HEK293T (cell line): ENCODE data around the gene PRPF40A.

Source experiments
- CTCF ChIA-PET: fragments of 350-600 bp; formaldehyde crosslinking; extraction: SDS; loops from one replicate; lab custom pipeline; 2021; ENCODE audit warnings: antibody characterized with exemption, inconsistent platforms; lab: Yijun Ruan, JAX
- POLR2A ChIA-PET: fragments of 350-600 bp; formaldehyde crosslinking; extraction: SDS; loops from one replicate; lab custom pipeline; 2020; ENCODE audit warnings: antibody characterized with exemption, inconsistent platforms; lab: Yijun Ruan, JAX
- DNase-seq: peaks from one replicate; pipeline ENCODE4 v3.0.0; 2012; ENCODE audit warnings: mixed read lengths; ENCODE audit errors: extremely low spot score
- ARNT ChIP-seq: fragments of 450-650 bp; IDR thresholded peaks from 2 replicates; pipeline ENCODE4 v1.6.1; 2017; ENCODE audit warnings: mild to moderate bottlenecking
- BHLHE40 ChIP-seq: fragments of 450-650 bp; IDR thresholded peaks from 2 replicates; pipeline ENCODE4 v1.6.1; 2016; ENCODE audit warnings: mild to moderate bottlenecking, moderate library complexity, borderline replicate concordance
- CTBP1 ChIP-seq: fragments of 450-650 bp; IDR thresholded peaks from 2 replicates; pipeline ENCODE4 v1.6.1; 2016; ENCODE audit warnings: borderline replicate concordance
- ELF4 ChIP-seq: fragments of 450-650 bp; IDR thresholded peaks from 2 replicates; pipeline ENCODE4 v1.6.1; 2017; ENCODE audit warnings: antibody characterized with exemption
- FOXA1 ChIP-seq: fragments of 450-650 bp; IDR thresholded peaks from 2 replicates; pipeline ENCODE4 v1.6.1; 2016; ENCODE audit warnings: mild to moderate bottlenecking
- FOXK2 ChIP-seq: fragments of 450-650 bp; IDR thresholded peaks from 2 replicates; pipeline ENCODE4 v1.6.1; 2016; ENCODE audit warnings: mild to moderate bottlenecking
- FOXM1 ChIP-seq: fragments of 450-650 bp; IDR thresholded peaks from 2 replicates; pipeline ENCODE4 v1.6.1; 2017; ENCODE audit warnings: mild to moderate bottlenecking, borderline replicate concordance
- HDGF ChIP-seq: fragments of 450-650 bp; IDR thresholded peaks from 2 replicates; pipeline ENCODE4 v1.6.1; 2017; ENCODE audit warnings: antibody characterized with exemption, borderline replicate concordance
- L3MBTL2 ChIP-seq: fragments of 450-650 bp; conservative IDR thresholded peaks from 2 replicates; pipeline ENCODE4 v1.6.1; 2016; ENCODE audit warnings: mild to moderate bottlenecking
- LEF1 ChIP-seq: fragments of 450-650 bp; IDR thresholded peaks from 2 replicates; pipeline ENCODE4 v1.6.1; 2017; ENCODE audit warnings: mild to moderate bottlenecking, borderline replicate concordance
- NFRKB ChIP-seq: fragments of 450-650 bp; IDR thresholded peaks from 2 replicates; pipeline ENCODE4 v1.6.1; 2016; ENCODE audit warnings: mild to moderate bottlenecking, moderate library complexity
- PKNOX1 ChIP-seq: fragments of 450-650 bp; IDR thresholded peaks from 2 replicates; pipeline ENCODE4 v1.6.1; 2016
- SP1 ChIP-seq: fragments of 450-650 bp; IDR thresholded peaks from 2 replicates; pipeline ENCODE4 v1.6.1; 2017
- SUZ12 ChIP-seq: fragments of 450-650 bp; IDR thresholded peaks from 2 replicates; pipeline ENCODE4 v1.6.1; 2016; ENCODE audit warnings: mild to moderate bottlenecking
- TARDBP ChIP-seq: fragments of 450-650 bp; IDR thresholded peaks from 2 replicates; pipeline ENCODE4 v1.6.1; 2016
- ZNF384 ChIP-seq: fragments of 450-650 bp; IDR thresholded peaks from 2 replicates; pipeline ENCODE4 v1.6.1; 2016

The PRPF40A gene

DNA sequence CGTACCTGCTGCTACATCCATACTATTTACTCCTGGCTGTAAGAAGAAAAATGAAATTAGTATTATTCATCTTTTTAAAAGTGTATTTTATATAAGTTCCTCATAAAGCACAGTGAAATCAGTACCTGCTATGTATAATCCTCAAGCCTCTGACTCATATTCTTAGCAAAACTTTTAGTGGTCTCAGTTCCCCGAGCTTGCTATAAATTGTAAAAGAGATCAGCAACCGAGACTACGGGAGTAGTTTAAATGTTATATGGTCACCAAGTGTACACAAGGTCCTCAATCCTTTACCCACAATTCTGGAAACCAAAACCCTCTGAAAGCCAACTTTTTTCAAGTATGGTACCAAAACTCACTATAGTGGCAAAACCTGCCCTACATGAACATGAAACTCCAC lies 24.2 kb downstream of the PRPF40A start:
- ChIA-PET CTCF (no interaction called here), POLR2A (no interaction called here)
- no peak for DNase-seq
- TF ChIP-seq L3MBTL2 (no peak), ARNT (no peak), FOXA1 (no peak), PKNOX1 (no peak), TARDBP (no peak), SUZ12 (no peak), CTBP1 (no peak), ELF4 (no peak), SP1 (no peak), LEF1 (no peak), FOXK2 (no peak), FOXM1 (no peak), NFRKB (no peak), BHLHE40 (no peak), HDGF (no peak)

GRCh38 chr2:152686321-152686720 lies 30.9 kb downstream of the PRPF40A start:
- ChIA-PET POLR2A (no interaction called here), CTCF (no interaction called here)
- no peak for TF ChIP-seq SUZ12
- TF ChIP-seq ZNF384: no peak
- no peak for TF ChIP-seq HDGF
- TF ChIP-seq TARDBP: no peak
- no peak for TF ChIP-seq BHLHE40
- no peak for TF ChIP-seq NFRKB
- TF ChIP-seq L3MBTL2: no peak
- no peak for TF ChIP-seq FOXA1
- TF ChIP-seq FOXM1: no peak
- TF ChIP-seq PKNOX1: no peak
- no peak for TF ChIP-seq SP1
- no peak for TF ChIP-seq CTBP1
- no peak for TF ChIP-seq FOXK2
- no peak for TF ChIP-seq ELF4
- no peak for TF ChIP-seq LEF1
- TF ChIP-seq ARNT: no peak
- DNase-seq: no peak

DNA sequence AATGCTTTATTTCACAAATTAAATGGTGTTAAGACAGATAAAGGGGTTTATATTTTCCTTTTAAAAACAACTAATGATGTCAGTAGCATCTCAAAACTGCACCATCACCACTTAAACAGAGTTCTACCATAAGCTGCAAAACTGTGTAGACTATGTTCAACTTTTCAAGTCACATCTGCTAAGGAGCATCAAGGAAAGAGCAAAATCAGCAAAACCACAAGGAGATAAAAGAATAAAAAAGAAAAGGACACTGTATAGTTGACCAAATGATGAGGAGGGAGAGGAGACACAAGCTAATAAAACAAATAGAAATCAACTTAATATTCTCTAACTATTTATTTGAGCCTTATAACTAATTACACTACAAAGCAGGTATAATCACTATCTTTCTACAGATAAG lies 33.9 kb downstream of the PRPF40A start:
- ChIA-PET POLR2A (no interaction called here), CTCF (no interaction called here)
- TF ChIP-seq ARNT (no peak), BHLHE40 (no peak), CTBP1 (no peak), LEF1 (no peak), ELF4 (no peak), TARDBP (no peak), NFRKB (no peak), FOXA1 (no peak), PKNOX1 (no peak), ZNF384 (no peak), L3MBTL2 (no peak), FOXM1 (no peak), SUZ12 (no peak), FOXK2 (no peak), SP1 (no peak), HDGF (no peak)
- no peak for DNase-seq

DNA sequence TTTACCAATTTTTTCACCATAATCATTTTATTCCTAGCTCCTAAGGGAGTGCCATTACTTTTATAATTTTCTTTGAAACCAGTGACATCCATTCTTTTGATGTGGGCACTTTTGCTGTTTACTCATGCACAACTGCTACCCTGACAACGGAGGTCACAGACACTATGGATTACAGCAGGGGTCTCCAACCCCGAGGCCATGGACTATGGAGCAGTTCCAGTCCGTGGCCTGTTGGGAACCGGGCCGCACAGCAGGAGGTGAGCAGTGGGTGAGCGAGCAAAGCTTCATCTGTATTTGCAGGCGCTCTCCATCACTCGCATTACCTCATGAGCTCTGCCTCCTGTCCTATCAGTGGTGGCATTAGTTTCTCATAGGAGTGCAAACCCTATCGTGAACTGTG lies 34.6 kb downstream of the PRPF40A start:
- no peak for TF ChIP-seq FOXK2
- TF ChIP-seq NFRKB: no peak
- no peak for TF ChIP-seq SP1
- TF ChIP-seq L3MBTL2: no peak
- TF ChIP-seq CTBP1: no peak
- TF ChIP-seq FOXM1: no peak
- TF ChIP-seq PKNOX1: no peak
- TF ChIP-seq SUZ12: no peak
- TF ChIP-seq ELF4: no peak
- TF ChIP-seq ZNF384: no peak
- TF ChIP-seq ARNT: no peak
- no peak for TF ChIP-seq BHLHE40
- TF ChIP-seq TARDBP: no peak
- no peak for TF ChIP-seq HDGF
- no peak for TF ChIP-seq LEF1
- TF ChIP-seq FOXA1: no peak
- POLR2A ChIA-PET: no interaction called here
- no peak for DNase-seq
- CTCF ChIA-PET: no interaction called here

GRCh38 chr2:152678808-152679207 lies 38.5 kb downstream of the PRPF40A start:
- no peak for TF ChIP-seq FOXK2
- DNase-seq: no peak
- ChIA-PET CTCF (no interaction called here), POLR2A (no interaction called here)

DNA sequence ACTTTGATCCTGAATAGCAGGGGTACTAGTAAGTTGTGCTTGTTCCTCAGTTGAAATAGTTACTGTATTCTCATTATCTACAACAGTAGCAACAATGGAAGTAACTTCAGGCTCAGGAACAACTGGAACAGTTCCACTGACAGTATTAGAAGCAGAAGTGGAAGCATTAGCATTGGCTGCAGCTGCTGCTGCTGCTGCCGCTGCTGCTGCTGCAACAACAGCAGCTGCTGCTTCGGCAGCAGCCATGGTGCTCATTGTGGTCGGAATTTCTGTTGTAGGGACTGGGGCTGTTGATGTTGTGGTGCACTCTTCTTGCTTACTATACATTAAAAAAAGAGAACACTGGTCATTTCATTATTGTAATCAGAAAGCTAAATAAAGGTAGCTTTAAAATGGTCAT lies 40.8 kb downstream of the PRPF40A start:
- TF ChIP-seq SP1: no peak
- no peak for TF ChIP-seq ZNF384
- no peak for TF ChIP-seq SUZ12
- no peak for TF ChIP-seq FOXA1
- TF ChIP-seq FOXK2: no peak
- TF ChIP-seq TARDBP: no peak
- ChIA-PET POLR2A (no interaction called here), CTCF (no interaction called here)
- DNase-seq: no peak
